Stomach smooth muscle (tissue), 2 donors: ENCODE measurements around the gene MTA1.

Experiments used
- H3K27ac ChIP-seq: one replicate; pipeline ENCODE4 v1.7.0; 2013; ENCODE audit warnings: mild to moderate bottlenecking, low read length, inconsistent platforms
- H3K27me3 ChIP-seq, 2 donors: one replicate each; pipeline ENCODE4 v1.7.0; 2013; ENCODE audit warnings: low read length in 2 of 2; ENCODE audit not compliant: insufficient read depth in 2 of 2, control insufficient read depth in 1 of 2
- H3K36me3 ChIP-seq, 2 donors: one replicate each; pipeline ENCODE4 v1.7.0; 2013; ENCODE audit warnings: low read length in 2 of 2; ENCODE audit not compliant: control insufficient read depth in 2 of 2, insufficient read depth in 2 of 2
- H3K4me1 ChIP-seq: one replicate; pipeline ENCODE4 v1.7.0; 2013; ENCODE audit warnings: low read length; ENCODE audit not compliant: control insufficient read depth, insufficient read depth
- H3K4me3 ChIP-seq, 2 donors: one replicate each; pipeline ENCODE4 v1.7.0; 2013; ENCODE audit warnings: low read length in 2 of 2
- H3K9ac ChIP-seq, 2 donors: one replicate each; pipeline ENCODE4 v1.7.0; 2013; ENCODE audit warnings: low read length in 2 of 2, mild to moderate bottlenecking in 1 of 2
- H3K9me3 ChIP-seq, 2 donors: one replicate each; pipeline ENCODE4 v1.7.0; 2013; ENCODE audit warnings: low read length in 2 of 2; ENCODE audit not compliant: control insufficient read depth in 2 of 2
- donor health status: healthy.
- donor health status: Pancreatic carcinoma.

The MTA1 gene

DNA sequence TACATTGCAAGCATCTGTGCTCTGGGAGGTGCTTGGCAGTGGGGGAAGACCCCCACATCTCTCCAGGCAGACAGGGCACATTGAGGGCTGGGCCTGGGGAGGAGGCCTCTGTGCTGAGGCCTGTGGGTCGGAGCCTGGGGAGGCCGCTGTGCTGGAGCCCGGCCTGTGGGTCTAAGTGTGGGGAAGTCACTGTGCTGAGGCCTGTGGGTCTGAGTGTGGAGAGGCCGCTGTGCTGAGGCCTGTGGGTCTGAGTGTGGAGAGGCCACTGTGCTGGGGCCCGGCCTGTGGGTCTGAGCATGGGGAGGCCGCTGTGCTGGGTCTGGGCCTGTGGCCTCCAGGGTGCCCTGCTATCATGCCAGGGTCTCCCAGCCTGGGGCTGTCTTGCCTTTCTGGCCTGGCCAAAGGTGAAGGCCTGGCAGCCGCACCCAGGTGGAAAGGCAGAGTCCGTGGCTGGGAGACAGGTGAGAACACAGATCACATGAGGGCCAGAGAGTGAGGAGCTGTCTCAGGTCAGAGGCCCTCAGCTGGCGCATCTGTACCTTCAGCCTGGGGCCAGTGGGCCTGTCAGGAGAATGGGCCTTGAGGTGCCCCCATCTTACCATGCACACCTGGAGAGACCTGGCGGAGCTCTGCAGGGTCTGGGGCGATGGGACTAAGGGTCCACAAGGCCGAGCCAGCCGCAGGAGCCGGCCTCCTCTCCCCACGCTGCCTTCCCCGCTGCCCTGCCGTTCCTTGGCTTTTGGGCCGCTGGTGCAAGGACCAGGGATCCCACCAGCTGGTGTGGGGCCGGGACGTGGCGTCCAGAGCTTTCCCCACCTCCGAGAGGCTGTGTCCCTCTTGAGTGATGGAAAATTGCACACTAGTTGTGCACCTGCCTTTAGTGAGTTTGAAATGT lies 36.4 kb downstream of the MTA1 start:
- H3K27ac ChIP-seq = no peak overlapping the region
- peaks cover 23 to 26% of the 10 kb centered on the region in 2 donors for H3K36me3 ChIP-seq
- no peaks in the 10 kb centered on the region for H3K27me3 ChIP-seq
- H3K9me3 ChIP-seq = no peaks in the 10 kb centered on the region
- no peak overlapping the region for H3K9ac ChIP-seq
- no peaks in the 10 kb centered on the region for H3K4me1 ChIP-seq
- H3K4me3 ChIP-seq = no peak overlapping the region

DNA sequence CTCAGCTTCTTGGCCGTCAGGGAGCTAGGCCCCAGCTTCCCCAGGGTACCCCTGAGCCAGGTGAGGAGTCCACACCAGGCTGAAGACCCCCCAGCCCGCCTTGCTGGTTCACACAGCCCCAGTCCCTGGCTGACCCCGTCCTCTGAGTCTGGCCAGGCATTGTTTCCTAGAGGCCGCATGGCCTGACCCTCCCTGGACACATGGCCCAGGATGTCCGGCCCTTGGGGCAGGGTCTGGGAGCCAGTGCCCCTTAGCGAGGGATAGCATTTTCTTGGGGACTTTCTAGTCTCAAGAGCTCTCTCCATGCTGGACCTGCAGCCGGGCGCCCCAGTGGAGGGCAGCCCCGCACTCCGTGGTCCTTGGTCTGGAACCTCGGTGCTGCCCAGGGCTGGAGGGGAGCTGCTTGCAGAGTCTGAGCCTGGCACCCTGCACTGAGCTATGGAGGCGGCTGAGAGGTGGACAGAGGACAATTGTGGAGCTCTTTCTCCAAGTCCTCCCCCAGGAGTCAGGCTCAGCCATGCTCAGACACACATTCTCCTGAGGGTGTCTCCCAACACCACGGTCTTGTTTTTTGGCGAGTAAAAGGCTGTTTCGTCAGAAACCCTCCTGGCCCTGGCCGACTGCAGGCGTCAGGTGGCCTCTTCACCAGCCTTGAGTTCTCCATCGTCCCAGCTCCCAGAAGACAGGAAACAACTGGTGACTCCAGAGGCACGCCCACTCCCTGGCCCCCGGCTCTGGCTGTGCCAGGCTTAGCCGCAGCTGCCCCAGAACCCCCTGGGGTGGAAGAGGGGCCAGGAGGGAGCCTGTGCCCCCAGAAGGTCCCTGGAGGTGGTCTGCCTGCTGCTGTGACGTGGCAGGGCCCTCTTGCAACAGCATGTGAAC lies 37.4 kb downstream of the MTA1 start:
- Histone ChIP-seq H3K4me3 (no peak overlapping the region), H3K9me3 (no peaks in the 10 kb centered on the region), H3K9ac (no peak overlapping the region), H3K27ac (no peak overlapping the region), H3K36me3 (peaks cover 23 to 24% of the 10 kb centered on the region in 2 donors), H3K27me3 (no peaks in the 10 kb centered on the region), H3K4me1 (no peaks in the 10 kb centered on the region)

DNA sequence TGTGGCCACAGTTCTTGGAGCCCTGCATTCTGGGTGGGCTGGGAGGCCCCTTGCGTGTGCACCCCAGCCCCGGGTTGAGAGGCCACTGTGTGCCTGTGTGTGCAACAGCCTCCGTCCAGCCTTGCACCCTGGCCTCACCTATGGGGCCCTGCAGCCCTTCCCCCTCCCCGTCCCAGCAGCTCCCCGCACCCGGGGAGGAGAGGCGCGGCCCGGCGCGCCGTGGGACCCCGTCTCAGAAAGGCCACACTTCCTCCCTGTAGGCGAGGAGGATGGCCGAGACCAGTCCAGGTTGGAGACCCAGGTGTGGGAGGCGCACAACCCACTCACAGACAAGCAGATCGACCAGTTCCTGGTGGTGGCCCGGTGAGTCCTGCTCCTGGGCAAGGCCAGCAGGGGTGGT lies 38.4 kb downstream of the MTA1 start:
- Histone ChIP-seq H3K9ac (no peak overlapping the region), H3K27me3 (no peaks in the 10 kb centered on the region), H3K4me3 (no peak overlapping the region), H3K4me1 (no peaks in the 10 kb centered on the region), H3K36me3 (peaks cover 21 to 23% of the 10 kb centered on the region in 2 donors), H3K9me3 (no peaks in the 10 kb centered on the region), H3K27ac (no peak overlapping the region)

DNA sequence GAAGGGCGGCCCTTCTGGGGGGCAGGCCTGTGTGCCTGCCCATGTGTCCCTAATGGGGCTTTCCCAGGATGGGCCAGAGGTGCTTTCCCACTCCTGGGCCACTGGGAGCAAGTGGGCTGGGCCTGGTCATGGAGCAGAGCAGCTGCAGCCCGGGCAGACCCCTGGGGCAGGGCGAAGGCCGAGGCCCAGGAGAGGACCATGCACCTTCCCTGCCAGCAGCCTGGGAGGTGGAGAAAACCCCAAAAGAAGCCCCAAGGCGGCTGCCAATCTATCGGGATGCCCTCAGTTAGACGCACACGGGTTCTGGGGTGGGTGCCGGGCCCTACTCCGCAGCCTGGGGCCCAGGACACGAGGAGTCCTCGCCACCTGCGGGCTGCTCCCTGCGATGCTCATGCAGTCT lies 38.9 kb downstream of the MTA1 start:
- Histone ChIP-seq H3K27me3 (no peaks in the 10 kb centered on the region), H3K9me3 (no peaks in the 10 kb centered on the region), H3K27ac (no peak overlapping the region), H3K4me1 (no peaks in the 10 kb centered on the region), H3K4me3 (no peak overlapping the region), H3K9ac (no peak overlapping the region), H3K36me3 (peaks cover 18 to 24% of the 10 kb centered on the region in 2 donors)

DNA sequence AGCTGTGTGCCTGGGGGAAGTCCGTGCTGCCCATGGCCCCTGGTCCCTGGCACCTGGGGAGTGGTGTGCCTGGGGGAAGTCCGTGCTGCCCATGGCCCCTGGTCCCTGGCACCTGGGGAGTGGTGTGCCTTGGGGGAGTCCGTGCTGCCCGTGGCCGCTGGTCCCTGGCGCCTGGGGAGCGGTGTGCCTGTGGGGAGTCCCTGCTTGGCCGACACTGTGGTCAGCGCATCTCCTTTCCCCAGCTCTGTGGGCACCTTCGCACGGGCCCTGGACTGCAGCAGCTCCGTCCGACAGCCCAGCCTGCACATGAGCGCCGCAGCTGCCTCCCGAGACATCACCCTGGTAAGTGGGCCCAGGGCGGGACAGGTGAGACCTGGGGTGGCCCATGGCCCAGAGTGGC lies 40.5 kb downstream of the MTA1 start:
- Histone ChIP-seq H3K4me1 (no peaks in the 10 kb centered on the region), H3K9me3 (no peaks in the 10 kb centered on the region)

DNA sequence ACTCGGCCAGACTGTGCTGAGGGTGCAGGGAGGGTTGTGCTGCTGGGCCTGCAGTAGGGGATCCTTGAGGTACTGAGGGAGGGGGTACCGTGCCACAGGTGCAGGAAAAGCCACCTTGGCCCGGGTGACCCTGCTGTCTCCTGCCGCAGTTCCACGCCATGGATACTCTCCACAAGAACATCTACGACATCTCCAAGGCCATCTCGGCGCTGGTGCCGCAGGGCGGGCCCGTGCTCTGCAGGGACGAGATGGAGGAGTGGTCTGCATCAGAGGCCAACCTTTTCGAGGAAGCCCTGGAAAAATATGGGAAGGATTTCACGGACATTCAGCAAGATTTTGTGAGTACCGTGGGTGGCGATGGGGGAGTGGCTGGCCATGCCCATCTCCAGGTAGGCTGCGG lies 41.0 kb downstream of the MTA1 start:
- Histone ChIP-seq H3K36me3 (peaks cover 20 to 28% of the 10 kb centered on the region in 2 donors), H3K27me3 (no peaks in the 10 kb centered on the region), H3K9me3 (no peaks in the 10 kb centered on the region)

More for the DNA sequence above, 40.5 kb downstream of the MTA1 start:
- Histone ChIP-seq H3K4me3 (no peak overlapping the region), H3K9ac (no peak overlapping the region), H3K36me3 (peaks cover 23 to 26% of the 10 kb centered on the region in 2 donors), H3K27me3 (no peaks in the 10 kb centered on the region), H3K27ac (no peak overlapping the region)

DNA sequence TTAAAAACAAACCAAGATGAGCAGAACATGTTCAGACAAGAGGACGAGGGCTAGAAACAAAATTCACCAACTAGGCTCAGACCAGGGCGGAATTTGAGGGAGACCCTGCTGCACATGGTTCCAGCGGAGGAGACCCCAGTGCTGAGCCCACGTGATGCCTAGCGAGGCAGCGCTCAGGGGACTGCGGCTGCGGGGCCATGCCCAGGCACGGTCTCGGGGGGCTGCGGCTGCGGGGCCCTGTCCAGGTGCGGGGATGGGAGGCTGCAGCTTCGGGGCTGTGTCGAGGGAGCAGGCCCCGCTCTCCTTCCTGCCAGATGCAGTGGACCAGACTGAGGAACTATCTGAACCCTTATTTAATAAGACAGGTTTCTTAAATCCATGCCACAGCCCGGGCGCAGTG lies 42.3 kb downstream of the MTA1 start:
- Histone ChIP-seq H3K27ac (no peak overlapping the region), H3K4me1 (no peaks in the 10 kb centered on the region), H3K9me3 (no peaks in the 10 kb centered on the region), H3K27me3 (no peaks in the 10 kb centered on the region), H3K36me3 (peaks cover 20 to 26% of the 10 kb centered on the region in 2 donors), H3K4me3 (no peak overlapping the region), H3K9ac (no peak overlapping the region)

More for the DNA sequence above, 41.0 kb downstream of the MTA1 start:
- no peak overlapping the region for H3K9ac ChIP-seq
- no peaks in the 10 kb centered on the region for H3K4me1 ChIP-seq
- H3K4me3 ChIP-seq = no peak overlapping the region
- no peak overlapping the region for H3K27ac ChIP-seq

DNA sequence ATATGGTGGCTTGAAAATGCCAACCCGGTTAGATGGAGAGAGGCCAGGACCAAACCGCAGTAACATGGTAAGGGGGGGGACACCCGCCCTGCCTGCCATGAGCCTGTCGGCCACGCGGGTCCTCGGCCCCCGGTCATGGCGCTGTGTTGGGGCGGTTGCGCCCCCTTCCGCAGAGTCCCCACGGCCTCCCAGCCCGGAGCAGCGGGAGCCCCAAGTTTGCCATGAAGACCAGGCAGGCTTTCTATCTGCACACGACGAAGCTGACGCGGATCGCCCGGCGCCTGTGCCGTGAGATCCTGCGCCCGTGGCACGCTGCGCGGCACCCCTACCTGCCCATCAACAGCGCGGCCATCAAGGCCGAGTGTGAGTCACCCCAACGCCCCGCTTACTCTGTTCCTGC lies 44.9 kb downstream of the MTA1 start:
- Histone ChIP-seq H3K4me1 (peaks cover 15% of the 10 kb centered on the region), H3K27ac (no peak overlapping the region), H3K9ac (no peak overlapping the region), H3K27me3 (no peaks in the 10 kb centered on the region), H3K4me3 (no peak overlapping the region), H3K36me3 (peaks cover 17 to 29% of the 10 kb centered on the region in 2 donors), H3K9me3 (no peaks in the 10 kb centered on the region)

DNA sequence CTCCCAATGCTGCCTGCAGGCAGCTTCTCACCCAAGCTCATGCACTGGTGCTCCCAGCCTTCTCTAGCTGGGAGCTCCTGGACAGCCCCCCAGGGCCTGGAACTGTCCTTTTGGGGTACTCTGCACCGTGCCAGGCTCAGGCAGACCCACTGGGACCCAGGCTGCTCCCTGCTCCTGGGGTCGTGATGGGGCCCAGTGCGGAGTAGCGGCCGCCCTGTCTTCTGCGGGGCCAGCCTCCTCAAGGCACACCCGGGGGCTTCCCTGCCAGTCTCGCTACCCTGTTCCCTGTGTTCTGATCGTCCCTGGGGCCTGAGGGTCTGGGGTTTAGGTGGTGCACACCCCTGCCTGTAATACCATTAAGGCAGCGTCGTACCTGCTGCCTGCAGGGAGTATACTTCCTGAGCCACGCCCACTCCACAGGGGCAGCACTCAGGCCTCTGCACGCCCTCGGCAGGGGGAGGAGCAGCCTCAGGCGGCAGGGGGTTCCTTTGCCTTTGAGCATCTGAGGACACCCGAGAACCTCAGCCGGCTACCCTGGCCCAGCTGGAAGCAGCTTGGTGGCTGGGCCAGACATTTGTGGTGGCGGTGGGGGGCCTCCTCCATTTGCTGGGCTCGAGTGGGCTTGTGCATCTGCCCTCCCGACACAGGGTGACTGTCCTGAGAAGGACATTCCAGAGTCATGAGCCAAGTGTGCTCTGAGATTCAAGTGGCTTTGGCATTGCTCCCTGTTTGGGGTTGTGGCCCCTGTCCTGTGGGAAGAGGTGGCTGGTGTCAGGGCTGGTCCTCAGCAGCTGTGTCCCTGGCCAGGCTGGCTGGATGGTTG lies 45.8 kb downstream of the MTA1 start:
- H3K36me3 ChIP-seq = peaks cover 17 to 29% of the 10 kb centered on the region in 2 donors
- no peak overlapping the region for H3K27ac ChIP-seq
- H3K4me1 ChIP-seq = peaks cover 15% of the 10 kb centered on the region
- H3K9me3 ChIP-seq = no peaks in the 10 kb centered on the region
- no peak overlapping the region for H3K9ac ChIP-seq
- no peak overlapping the region for H3K4me3 ChIP-seq
- H3K27me3 ChIP-seq = no peaks in the 10 kb centered on the region

DNA sequence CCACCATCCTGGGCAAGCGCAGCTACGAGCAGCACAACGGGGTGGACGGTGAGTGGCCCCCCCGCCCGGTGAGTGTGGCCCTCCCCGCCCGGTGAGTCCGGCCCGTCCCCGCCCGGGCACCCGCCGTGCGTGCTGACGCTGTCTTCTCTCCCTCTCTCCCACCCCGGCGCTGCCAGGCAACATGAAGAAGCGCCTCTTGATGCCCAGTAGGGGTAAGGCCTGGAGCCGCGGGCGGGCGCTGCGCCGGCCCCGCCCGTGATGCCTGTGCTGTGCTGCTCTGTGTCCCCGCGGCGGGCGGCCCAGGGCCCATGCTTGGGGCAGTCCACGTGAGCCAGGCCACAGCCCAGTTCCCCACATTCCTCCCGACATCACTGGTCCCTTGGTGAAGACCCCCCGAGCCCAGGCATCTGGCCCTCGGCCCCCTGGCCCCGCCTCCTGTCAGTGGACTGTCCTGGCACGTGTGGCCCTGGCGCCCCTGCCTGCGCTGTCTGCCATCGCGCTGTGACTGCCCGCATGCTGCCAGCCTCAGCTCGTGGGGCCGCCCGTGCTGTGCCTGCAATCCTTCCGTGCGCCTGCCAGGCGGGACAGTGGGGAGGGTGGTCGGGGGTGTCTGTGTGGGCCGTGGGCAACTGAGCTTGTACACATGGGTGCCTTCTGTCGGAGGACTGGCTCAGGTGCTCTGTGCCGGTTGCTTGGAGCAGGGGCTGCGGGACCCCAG lies 47.1 kb downstream of the MTA1 start:
- H3K4me3 ChIP-seq = no peak overlapping the region

More for the DNA sequence above, 47.1 kb downstream of the MTA1 start:
- Histone ChIP-seq H3K36me3 (peaks cover 12 to 18% of the 10 kb centered on the region in 2 donors), H3K9me3 (no peaks in the 10 kb centered on the region), H3K27me3 (no peaks in the 10 kb centered on the region), H3K9ac (no peak overlapping the region), H3K4me1 (peaks cover 23% of the 10 kb centered on the region), H3K27ac (no peak overlapping the region)
